Measurements from ENCODE around the gene LAMC2. TPM values are rescaled to one million over a fixed set of nuclear protein-coding genes. Genes with fewer than 3 reads are reported as not detected.

Gene LAMC2
- total RNA-seq, 2 experiments from 2014 or later = not detected

- no peaks in the 10 kb centered on the region for H3K4me1 Mint-ChIP-seq (ENCODE audit: low read depth)
- H3K27me3 Mint-ChIP-seq (ENCODE audit: low read depth) = peaks cover 10% of the 10 kb centered on the region
- ATAC-seq (no peak), DNase-seq (no peak)
- ChIA-PET POLR2A (no interaction called here), CTCF (no interaction called here)
- no peaks in the 10 kb centered on the region for H3K9me3 Mint-ChIP-seq (ENCODE audit: insufficient read depth)
- H3K36me3 Mint-ChIP-seq (ENCODE audit: low read depth) = no peaks in the 10 kb centered on the region
- H3K4me3 Mint-ChIP-seq = no peak overlapping the region
- no peak overlapping the region for H3K27ac Mint-ChIP-seq
These were observed 35.6 kb upstream of the LAMC2 start for GRCh38 chr1:183150445-183150844.

GRCh38 chr1:183152180-183152579 lies 33.9 kb upstream of the LAMC2 start:
- Mint-ChIP-seq H3K4me3 (no peak overlapping the region), H3K9me3 (ENCODE audit: insufficient read depth) (no peaks in the 10 kb centered on the region), H3K27me3 (ENCODE audit: low read depth) (peaks cover 15% of the 10 kb centered on the region), H3K36me3 (ENCODE audit: low read depth) (no peaks in the 10 kb centered on the region), H3K4me1 (ENCODE audit: low read depth) (no peaks in the 10 kb centered on the region), H3K27ac (no peak overlapping the region)
- ATAC-seq (no peak), DNase-seq (no peak)
- CTCF ChIA-PET = no interaction called here
- POLR2A ChIA-PET = no interaction called here

- H3K36me3 Mint-ChIP-seq (ENCODE audit: low read depth) = no peaks in the 10 kb centered on the region
- H3K9me3 Mint-ChIP-seq (ENCODE audit: insufficient read depth) = no peaks in the 10 kb centered on the region
- ChIA-PET CTCF (interaction anchor here (0.6 kb wide), 1 partner anchor 25 kb away, joined by 3 read pairs; no protein-coding TSS in a partner anchor), POLR2A (no interaction called here)
- no peak overlapping the region for H3K27ac Mint-ChIP-seq
- peaks cover 11% of the 10 kb centered on the region for H3K27me3 Mint-ChIP-seq (ENCODE audit: low read depth)
- no peak overlapping the region for H3K4me3 Mint-ChIP-seq
- ATAC-seq = no peak
- no peaks in the 10 kb centered on the region for H3K4me1 Mint-ChIP-seq (ENCODE audit: low read depth)
- DNase-seq = no peak
These were observed 30.1 kb upstream of the LAMC2 start for GRCh38 chr1:183155939-183156338.

DNA sequence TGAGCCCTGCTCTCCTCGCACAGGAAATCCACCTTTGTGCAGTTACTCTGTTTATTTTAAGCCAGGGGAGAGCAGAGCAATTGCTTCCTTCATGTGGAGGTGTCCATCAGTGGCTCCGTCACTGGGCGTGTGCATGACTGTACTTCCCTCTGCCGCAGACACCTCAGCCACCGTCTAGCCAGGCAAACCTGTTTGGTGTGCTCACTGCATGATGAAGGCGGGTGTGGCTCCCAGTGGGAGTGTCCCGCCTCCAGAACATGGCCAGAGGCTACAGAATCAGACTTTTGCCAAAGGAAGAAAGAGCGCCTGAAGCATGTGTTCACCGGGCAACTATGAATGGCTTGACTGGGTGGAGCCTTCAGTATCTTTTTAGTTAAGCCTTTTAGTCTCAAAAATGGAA lies 26.1 kb upstream of the LAMC2 start:
- H3K4me3 Mint-ChIP-seq = no peak overlapping the region
- no peak overlapping the region for H3K27ac Mint-ChIP-seq
- ATAC-seq (no peak), DNase-seq (no peak)
- no peaks in the 10 kb centered on the region for H3K4me1 Mint-ChIP-seq (ENCODE audit: low read depth)
- H3K27me3 Mint-ChIP-seq (ENCODE audit: low read depth) = peaks cover 4% of the 10 kb centered on the region
- ChIA-PET POLR2A (no interaction called here), CTCF (no interaction called here)
- H3K36me3 Mint-ChIP-seq (ENCODE audit: low read depth) = no peaks in the 10 kb centered on the region
- no peaks in the 10 kb centered on the region for H3K9me3 Mint-ChIP-seq (ENCODE audit: insufficient read depth)

DNA sequence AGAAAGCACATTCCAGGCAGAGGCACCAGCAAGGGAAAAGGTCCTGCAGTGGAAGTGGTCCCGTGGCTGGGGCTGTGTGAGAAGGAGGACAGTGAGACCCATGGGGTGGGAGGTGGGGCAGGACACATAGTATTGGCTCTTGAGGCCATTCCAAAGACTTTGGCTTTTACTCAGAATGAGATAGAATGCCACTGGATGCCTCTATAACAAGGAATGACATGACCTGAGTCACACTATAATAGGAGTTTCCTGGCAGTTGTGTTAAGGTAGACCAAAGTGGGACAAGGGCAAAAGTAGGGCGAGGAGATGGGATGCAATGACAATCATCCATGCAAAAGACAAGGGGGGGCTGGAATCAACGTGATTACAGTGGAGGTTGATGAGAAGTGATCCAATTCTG lies 24.7 kb upstream of the LAMC2 start:
- Mint-ChIP-seq H3K4me1 (ENCODE audit: low read depth) (no peaks in the 10 kb centered on the region), H3K4me3 (no peak overlapping the region), H3K36me3 (ENCODE audit: low read depth) (no peaks in the 10 kb centered on the region), H3K9me3 (ENCODE audit: insufficient read depth) (no peaks in the 10 kb centered on the region), H3K27me3 (ENCODE audit: low read depth) (no peaks in the 10 kb centered on the region), H3K27ac (no peak overlapping the region)
- POLR2A ChIA-PET = no interaction called here
- CTCF ChIA-PET = no interaction called here
- no peak for ATAC-seq
- DNase-seq = no peak

DNA sequence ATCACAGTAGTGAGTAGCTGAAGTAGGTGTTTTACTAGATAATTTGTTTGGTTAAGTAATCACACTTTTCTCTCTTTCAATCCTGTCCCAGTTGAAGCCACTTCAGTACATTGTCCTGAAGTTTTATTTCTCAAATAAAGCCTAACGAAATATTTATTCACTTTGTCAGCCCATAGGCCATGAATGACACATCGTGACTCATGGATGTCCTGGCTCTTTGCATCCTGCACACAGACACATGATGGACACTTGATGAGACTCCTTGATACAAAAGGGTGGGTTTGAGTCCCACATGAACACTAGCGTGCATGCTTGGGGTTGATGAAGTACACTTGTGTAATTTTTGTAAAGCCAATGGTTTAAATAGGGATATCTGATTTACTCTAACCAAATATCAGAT lies 22.7 kb upstream of the LAMC2 start:
- Mint-ChIP-seq H3K27me3 (ENCODE audit: low read depth) (peaks cover 3% of the 10 kb centered on the region), H3K4me1 (ENCODE audit: low read depth) (no peaks in the 10 kb centered on the region), H3K4me3 (no peak overlapping the region), H3K27ac (no peak overlapping the region), H3K36me3 (ENCODE audit: low read depth) (no peaks in the 10 kb centered on the region), H3K9me3 (ENCODE audit: insufficient read depth) (no peaks in the 10 kb centered on the region)
- no peak for ATAC-seq
- CTCF ChIA-PET = no interaction called here
- POLR2A ChIA-PET = no interaction called here
- no peak for DNase-seq

DNA sequence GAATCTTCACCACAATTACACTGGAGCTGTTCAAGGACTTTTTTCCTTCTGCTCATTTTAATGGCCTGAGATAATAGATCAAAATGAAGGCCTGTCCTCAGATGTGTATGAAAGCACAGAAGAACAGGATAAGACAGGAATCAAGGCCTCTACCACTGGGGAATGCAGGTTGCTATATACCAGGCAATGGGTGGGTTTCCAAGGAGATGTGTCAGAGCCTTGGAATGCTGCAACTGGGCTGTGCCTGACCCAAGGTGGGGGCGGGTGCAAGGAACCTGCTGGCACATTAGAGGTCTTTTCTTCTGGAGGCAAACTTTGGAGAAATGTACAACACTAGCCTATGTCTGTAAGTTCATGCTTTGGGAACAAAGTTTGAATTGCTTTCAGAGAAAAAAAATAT lies 21.7 kb upstream of the LAMC2 start:
- ATAC-seq (no peak), DNase-seq (no peak)
- Mint-ChIP-seq H3K27ac (no peak overlapping the region), H3K9me3 (ENCODE audit: insufficient read depth) (no peaks in the 10 kb centered on the region), H3K4me3 (no peak overlapping the region), H3K27me3 (ENCODE audit: low read depth) (peaks cover 5% of the 10 kb centered on the region), H3K36me3 (ENCODE audit: low read depth) (no peaks in the 10 kb centered on the region), H3K4me1 (ENCODE audit: low read depth) (no peaks in the 10 kb centered on the region)
- POLR2A ChIA-PET = no interaction called here
- CTCF ChIA-PET = no interaction called here

DNA sequence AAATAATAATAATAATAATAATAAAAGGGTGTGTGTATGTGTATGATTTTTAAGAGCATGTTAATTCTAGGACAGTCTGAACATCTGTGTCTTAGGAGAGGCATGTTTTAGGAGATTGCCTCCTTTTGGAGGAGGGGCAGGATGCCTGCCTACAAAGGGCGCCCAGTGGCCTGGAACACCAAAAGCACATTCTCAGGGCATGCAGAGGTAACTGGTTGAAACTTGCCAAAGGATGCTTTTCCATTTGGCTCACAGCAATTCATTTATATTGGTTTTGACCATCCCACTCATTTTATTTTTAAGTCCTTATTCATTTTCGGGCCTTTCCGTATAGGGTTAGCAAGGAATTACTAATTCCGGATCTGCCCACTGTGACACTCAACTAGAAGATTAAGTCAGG lies 21.1 kb upstream of the LAMC2 start:
- ChIA-PET CTCF (no interaction called here), POLR2A (no interaction called here)
- no peaks in the 10 kb centered on the region for H3K36me3 Mint-ChIP-seq (ENCODE audit: low read depth)
- no peaks in the 10 kb centered on the region for H3K9me3 Mint-ChIP-seq (ENCODE audit: insufficient read depth)
- no peak for DNase-seq
- no peak overlapping the region for H3K27ac Mint-ChIP-seq
- no peaks in the 10 kb centered on the region for H3K4me1 Mint-ChIP-seq (ENCODE audit: low read depth)
- no peak overlapping the region for H3K4me3 Mint-ChIP-seq
- ATAC-seq = no peak
- H3K27me3 Mint-ChIP-seq (ENCODE audit: low read depth) = peaks cover 5% of the 10 kb centered on the region

DNA sequence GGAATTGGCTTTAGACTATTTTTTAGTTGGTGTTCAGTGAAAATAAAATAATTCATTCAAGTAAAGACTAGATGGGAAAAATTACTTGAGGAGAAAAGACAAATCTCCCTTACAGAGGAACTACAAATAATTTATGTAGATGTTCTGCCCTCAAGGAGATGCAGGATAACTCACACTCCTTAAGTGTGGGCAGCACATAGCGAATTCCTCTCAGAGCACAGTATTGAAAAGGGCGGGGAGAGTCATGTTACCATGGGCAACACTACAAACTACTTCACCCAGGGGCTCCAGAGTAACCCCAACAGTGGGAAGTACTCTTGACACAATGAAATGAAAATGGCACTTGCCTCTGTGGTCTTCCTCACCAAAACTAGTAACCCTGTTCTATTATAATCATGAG lies 20.6 kb upstream of the LAMC2 start:
- CTCF ChIA-PET = no interaction called here
- no peak for ATAC-seq
- POLR2A ChIA-PET = no interaction called here

GRCh38 chr1:183166454-183166853 lies 19.6 kb upstream of the LAMC2 start:
- H3K36me3 Mint-ChIP-seq (ENCODE audit: low read depth) = no peaks in the 10 kb centered on the region
- H3K27ac Mint-ChIP-seq = no peak overlapping the region
- ATAC-seq = no peak
- no peak overlapping the region for H3K4me3 Mint-ChIP-seq
- no peaks in the 10 kb centered on the region for H3K9me3 Mint-ChIP-seq (ENCODE audit: insufficient read depth)
- H3K27me3 Mint-ChIP-seq (ENCODE audit: low read depth) = peaks cover 5% of the 10 kb centered on the region
- DNase-seq = no peak
- CTCF ChIA-PET = no interaction called here
- POLR2A ChIA-PET = no interaction called here
- H3K4me1 Mint-ChIP-seq (ENCODE audit: low read depth) = no peaks in the 10 kb centered on the region

More for the DNA sequence above, 20.6 kb upstream of the LAMC2 start:
- no peaks in the 10 kb centered on the region for H3K9me3 Mint-ChIP-seq (ENCODE audit: insufficient read depth)
- H3K27me3 Mint-ChIP-seq (ENCODE audit: low read depth) = peaks cover 5% of the 10 kb centered on the region
- H3K4me1 Mint-ChIP-seq (ENCODE audit: low read depth) = no peaks in the 10 kb centered on the region
- DNase-seq = no peak
- no peaks in the 10 kb centered on the region for H3K36me3 Mint-ChIP-seq (ENCODE audit: low read depth)
- no peak overlapping the region for H3K4me3 Mint-ChIP-seq
- no peak overlapping the region for H3K27ac Mint-ChIP-seq

GRCh38 chr1:183167676-183168075 lies 18.4 kb upstream of the LAMC2 start:
- ATAC-seq = no peak
- POLR2A ChIA-PET = no interaction called here
- H3K36me3 Mint-ChIP-seq (ENCODE audit: low read depth) = no peaks in the 10 kb centered on the region
- H3K9me3 Mint-ChIP-seq (ENCODE audit: insufficient read depth) = no peaks in the 10 kb centered on the region
- CTCF ChIA-PET = interaction anchor here (1.2 kb wide), 1 partner anchor 517 kb away, joined by 3 read pairs; no protein-coding TSS in a partner anchor
- H3K27me3 Mint-ChIP-seq (ENCODE audit: low read depth) = peaks cover 7% of the 10 kb centered on the region
- no peaks in the 10 kb centered on the region for H3K4me1 Mint-ChIP-seq (ENCODE audit: low read depth)
- DNase-seq = no peak
- no peak overlapping the region for H3K4me3 Mint-ChIP-seq
- no peak overlapping the region for H3K27ac Mint-ChIP-seq

DNA sequence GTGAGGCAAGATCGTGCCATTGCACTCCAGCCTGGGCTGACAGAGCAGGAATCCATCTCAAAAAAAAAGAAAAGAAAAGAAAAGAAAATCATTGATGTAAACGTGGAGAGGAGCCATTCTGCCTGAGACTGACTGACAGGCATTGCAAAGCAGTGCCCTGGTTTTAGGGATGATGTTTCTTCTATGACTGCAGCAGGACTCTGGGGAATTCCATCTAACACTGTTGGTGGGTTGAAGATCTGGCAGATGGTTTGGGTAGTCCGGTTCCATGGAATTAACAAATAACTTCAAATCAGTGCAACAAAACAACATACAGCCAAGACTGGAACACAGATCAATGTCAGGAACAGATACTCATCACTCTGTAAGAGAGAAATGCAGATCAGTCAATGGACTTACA lies 17.8 kb upstream of the LAMC2 start:
- Mint-ChIP-seq H3K36me3 (ENCODE audit: low read depth) (no peaks in the 10 kb centered on the region), H3K27ac (no peak overlapping the region), H3K27me3 (ENCODE audit: low read depth) (peaks cover 7% of the 10 kb centered on the region), H3K4me1 (ENCODE audit: low read depth) (no peaks in the 10 kb centered on the region), H3K9me3 (ENCODE audit: insufficient read depth) (no peaks in the 10 kb centered on the region), H3K4me3 (no peak overlapping the region)
- CTCF ChIA-PET = interaction anchor here (1.2 kb wide), 1 partner anchor 517 kb away, joined by 3 read pairs; no protein-coding TSS in a partner anchor
- ATAC-seq = no peak
- no peak for DNase-seq
- POLR2A ChIA-PET = no interaction called here

DNA sequence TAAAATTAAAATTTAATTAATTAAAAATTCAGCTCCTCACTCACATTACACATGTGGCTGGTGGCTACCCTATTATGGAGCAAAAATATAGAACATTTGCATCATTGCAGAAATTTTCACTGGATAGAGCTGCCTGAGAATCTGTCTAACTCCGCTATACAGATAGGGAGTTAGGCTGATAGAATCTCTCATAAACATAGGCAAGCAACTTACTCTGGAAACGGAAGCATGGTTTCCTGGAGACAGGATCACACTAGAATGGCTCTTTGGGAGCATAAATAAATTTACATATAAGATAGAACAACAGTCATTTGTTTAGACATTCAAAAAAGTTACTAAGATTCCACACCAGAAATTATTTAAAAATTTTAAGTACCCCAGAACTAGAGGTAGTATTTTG lies 12.2 kb upstream of the LAMC2 start:
- ChIA-PET CTCF (no interaction called here), POLR2A (no interaction called here)
- no peak overlapping the region for H3K4me3 Mint-ChIP-seq
- H3K27me3 Mint-ChIP-seq (ENCODE audit: low read depth) = peaks cover 5% of the 10 kb centered on the region
- no peaks in the 10 kb centered on the region for H3K4me1 Mint-ChIP-seq (ENCODE audit: low read depth)
- no peak for DNase-seq
- H3K27ac Mint-ChIP-seq = no peak overlapping the region
- H3K9me3 Mint-ChIP-seq (ENCODE audit: insufficient read depth) = no peaks in the 10 kb centered on the region
- no peak for ATAC-seq
- H3K36me3 Mint-ChIP-seq (ENCODE audit: low read depth) = no peaks in the 10 kb centered on the region
